CD4-positive, CD25-positive, alpha-beta regulatory T cell (primary cell): ENCODE results near the gene ID2. TPM values are rescaled to one million over a fixed set of nuclear protein-coding genes. Genes with fewer than 3 reads are reported as not detected.
A peak's percentile ranks its signal among the peaks of the same experiment; 100 is the strongest.

Experiments
- ATAC-seq, 2 donors: fragments of 150-1000 bp; cut with Tn5 transposase; one replicate each; pipeline ENCODE4 v1.10.0; 2021; ENCODE audit warnings: low read depth in 2 of 2, moderate number of reproducible peaks in 2 of 2, moderate library complexity in 1 of 2
- DNase-seq, 3 donors: peaks; one replicate each; pipeline versions ENCODE4 v3.0.0 to v3.0.0-alpha.2; 2012 to 2022; ENCODE audit warnings: mixed read lengths in 1 of 3
- H3K27ac ChIP-seq: one replicate; pipeline ENCODE4 v1.7.0; 2013; ENCODE audit warnings: mild to moderate bottlenecking, low read length; ENCODE audit not compliant: insufficient read depth, poor library complexity, severe bottlenecking
- H3K27me3 ChIP-seq: one replicate; pipeline ENCODE4 v1.7.0; 2013; ENCODE audit warnings: low read length; ENCODE audit not compliant: control insufficient read depth, insufficient read depth
- H3K36me3 ChIP-seq: one replicate; pipeline ENCODE4 v1.7.0; 2013; ENCODE audit warnings: mild to moderate bottlenecking, low read length, moderate library complexity; ENCODE audit not compliant: control insufficient read depth, insufficient read depth
- H3K4me1 ChIP-seq: 2 replicates; pipeline ENCODE4 v1.7.0; 2013; ENCODE audit warnings: mild to moderate bottlenecking, low read length; ENCODE audit not compliant: insufficient read depth, control insufficient read depth, poor library complexity, severe bottlenecking
- H3K4me3 ChIP-seq: one replicate; pipeline ENCODE4 v1.7.0; 2013; ENCODE audit warnings: low read depth, mild to moderate bottlenecking, low read length, moderate library complexity
- H3K9me3 ChIP-seq, 2 experiments: 1 replicate in 1 of 2; 2 replicates in 1 of 2; pipeline ENCODE4 v1.7.0; 2013; ENCODE audit warnings: low read length in 2 of 2, mild to moderate bottlenecking in 1 of 2, moderate library complexity in 1 of 2; ENCODE audit not compliant: control insufficient read depth in 2 of 2
- H3K27ac Mint-ChIP-seq, 3 donors: one replicate each; pipeline ENCODE4 v1.8.0; 2020 to 2022; ENCODE audit warnings: mild to moderate bottlenecking in 3 of 3, mixed read lengths in 3 of 3, moderate library complexity in 2 of 3
- H3K27me3 Mint-ChIP-seq: one replicate; pipeline ENCODE4 v1.8.0; 2022; ENCODE audit warnings: mild to moderate bottlenecking, mixed read lengths
- H3K36me3 Mint-ChIP-seq: one replicate; pipeline ENCODE4 v1.8.0; 2020; ENCODE audit warnings: mixed read lengths
- H3K4me1 Mint-ChIP-seq, 4 donors: one replicate each; pipeline ENCODE4 v1.8.0; 2020 to 2022; ENCODE audit warnings: mixed read lengths in 4 of 4, mild to moderate bottlenecking in 1 of 4
- H3K4me3 Mint-ChIP-seq, 4 donors: one replicate each; pipeline ENCODE4 v1.8.0; 2020 to 2022; ENCODE audit warnings: mild to moderate bottlenecking in 4 of 4, mixed read lengths in 4 of 4, moderate library complexity in 3 of 4
- H3K9me3 Mint-ChIP-seq, 7 donors: one replicate each; pipeline ENCODE4 v1.8.0; 2020 to 2022; ENCODE audit warnings: mixed read lengths in 7 of 7, mild to moderate bottlenecking in 3 of 7, moderate library complexity in 2 of 7
- polyA plus RNA-seq, 4 donors: library from polyadenylated mRNA; unstranded; fragments of 300-500 nt; fragmentation: Illumina TruSeq; gene quantifications; one replicate each; pipeline ENCODE4 v1.2.3, GENCODE V29; 2021
- total RNA-seq: library from RNA; stranded (reverse); gene quantifications from one replicate; pipeline ENCODE4 v1.2.3, GENCODE V29; 2022

The ID2 gene
- total and polyA plus RNA-seq, 5 donors from 2014 or later = 20.3 to 55.9 (median 26.5) TPM

DNA sequence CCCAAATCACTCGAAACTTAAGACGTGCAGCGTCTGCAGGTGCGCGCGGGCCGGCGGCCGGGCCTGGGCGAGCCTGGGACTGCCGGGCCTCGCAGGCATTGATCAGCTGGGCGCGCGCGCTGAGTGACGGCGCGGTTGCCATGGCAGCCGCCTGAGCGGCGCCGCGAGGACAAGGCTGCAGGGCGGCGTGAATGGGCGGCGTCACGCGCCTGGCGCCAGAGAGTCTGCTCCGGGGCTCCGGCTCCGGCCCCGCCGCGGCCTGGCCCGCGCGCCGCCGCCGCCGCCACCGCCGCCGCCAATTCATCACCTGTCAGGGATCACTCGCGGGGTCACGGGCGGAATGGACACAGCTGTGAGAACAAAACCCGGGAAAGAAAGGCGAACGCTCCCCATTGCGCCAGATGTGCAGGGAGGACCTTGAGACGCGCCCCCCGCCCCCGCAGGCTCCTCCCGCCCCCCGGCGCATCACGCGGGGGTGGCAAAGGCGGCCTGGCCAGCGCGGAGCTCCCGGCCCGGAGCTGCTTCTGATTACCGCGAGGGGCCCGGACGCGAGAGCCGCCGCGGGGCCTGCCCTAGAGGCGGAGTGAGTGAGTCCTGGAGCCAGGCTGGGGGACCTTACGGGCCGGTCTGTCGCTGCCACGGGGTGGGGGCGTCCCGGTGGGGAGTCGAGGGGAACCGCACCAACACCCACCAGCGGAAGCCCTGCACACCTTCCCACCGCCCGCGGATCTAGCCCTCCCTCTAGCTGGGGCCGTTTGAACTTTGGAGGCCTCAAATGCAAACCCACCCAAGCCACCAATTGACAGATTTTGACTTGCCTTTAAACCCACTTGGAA, 2.9 kb upstream of the ID2 start:
- H3K27ac Mint-ChIP-seq = no peak overlapping the region
- DNase-seq (peak; percentile 66 to 87 (median 76)), ATAC-seq (peak; percentile 50 to 57)
- peaks cover 57% of the 10 kb centered on the region for H3K4me1 ChIP-seq
- H3K27ac ChIP-seq = peak overlapping the region; percentile 15
- H3K27me3 ChIP-seq = peaks cover 32% of the 10 kb centered on the region
- H3K4me3 ChIP-seq = peak overlapping the region; percentile 37
- no peaks in the 10 kb centered on the region for H3K36me3 ChIP-seq
- H3K9me3 ChIP-seq = peaks cover 12 to 16% of the 10 kb centered on the region in 2 experiments
- H3K27me3 Mint-ChIP-seq = peaks cover 60% of the 10 kb centered on the region
- no peaks in the 10 kb centered on the region for H3K36me3 Mint-ChIP-seq
- peaks cover 3 to 15% (median 7%) of the 10 kb centered on the region in 7 donors for H3K9me3 Mint-ChIP-seq
- peaks cover 11 to 55% (median 36%) of the 10 kb centered on the region in 4 donors for H3K4me1 Mint-ChIP-seq
- peak overlapping the region; percentile 74 to 98 (median 86) for H3K4me3 Mint-ChIP-seq

DNA sequence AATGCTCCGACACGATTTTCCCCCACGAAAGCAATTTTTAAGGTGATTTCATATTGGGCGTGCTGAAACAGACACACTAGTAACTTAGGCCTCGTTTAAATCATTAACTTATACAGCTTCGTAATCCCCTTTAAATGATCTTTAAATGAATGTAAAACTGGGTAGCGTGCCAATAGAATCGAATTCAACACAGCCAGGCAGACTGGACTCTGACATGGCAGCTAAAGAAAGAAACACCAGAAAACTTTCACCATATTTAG, 2.4 kb upstream of the ID2 start:
- peaks cover 27% of the 10 kb centered on the region for H3K27me3 ChIP-seq
- Mint-ChIP-seq H3K36me3 (no peaks in the 10 kb centered on the region), H3K27ac (no peak overlapping the region)

DNA sequence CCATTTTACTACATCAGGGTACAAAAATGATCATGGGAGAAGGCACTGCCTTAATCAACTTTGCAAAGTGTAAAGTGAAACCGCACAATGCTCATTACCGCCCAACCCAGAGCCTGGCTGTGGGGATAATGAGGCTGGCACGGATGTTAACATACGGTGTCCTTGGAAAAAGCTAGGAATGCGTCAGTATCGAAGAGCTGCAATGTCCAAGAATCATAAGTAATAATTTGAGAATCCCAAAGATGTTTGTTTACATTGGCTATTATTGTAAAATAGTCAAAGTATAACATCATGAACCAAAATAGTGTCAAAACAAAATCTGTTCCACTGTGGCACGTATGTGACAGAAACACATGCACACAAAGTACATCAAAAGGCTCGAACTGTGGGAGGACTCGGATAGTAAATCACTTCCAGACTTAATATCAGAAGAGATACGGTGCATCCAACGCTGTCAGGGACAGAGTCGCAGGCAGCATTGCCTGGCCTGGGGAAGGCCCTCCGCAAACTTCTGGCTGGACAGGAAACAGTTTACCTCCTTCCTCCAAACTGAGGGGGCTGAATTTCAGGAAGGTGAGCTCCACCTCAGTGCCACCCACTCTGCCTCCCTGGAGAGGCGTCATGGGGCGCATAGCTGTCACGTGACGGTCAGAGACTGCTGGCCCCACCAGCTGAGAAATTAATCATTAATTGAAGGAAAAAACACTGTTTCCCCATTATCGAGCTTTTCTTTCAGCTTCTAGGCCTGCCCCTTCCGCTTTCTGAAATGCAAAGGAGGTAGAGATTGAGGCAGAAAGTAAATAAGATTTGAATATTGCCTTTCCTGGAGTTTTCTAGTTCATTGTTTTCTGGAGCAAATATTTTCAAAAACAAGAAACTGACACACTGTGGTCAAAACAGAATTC, 1.8 kb upstream of the ID2 start:
- ATAC-seq = no peak
- Histone ChIP-seq H3K4me1 (peaks cover 65% of the 10 kb centered on the region), H3K4me3 (peak overlapping the region; percentile 94), H3K27me3 (peaks cover 24% of the 10 kb centered on the region), H3K27ac (peak overlapping the region; percentile 73), H3K9me3 (peaks cover 3 to 5% of the 10 kb centered on the region in 2 experiments), H3K36me3 (no peaks in the 10 kb centered on the region)
- Mint-ChIP-seq H3K36me3 (no peaks in the 10 kb centered on the region), H3K27me3 (peaks cover 55% of the 10 kb centered on the region), H3K4me3 (peak overlapping the region; percentile 83 to 98 (median 91)), H3K4me1 (peaks cover 16 to 65% (median 41%) of the 10 kb centered on the region in 4 donors), H3K27ac (no peak overlapping the region), H3K9me3 (peaks cover 0 to 7% (median 0%) of the 10 kb centered on the region in 7 donors)
- no peak for DNase-seq

More for the DNA sequence above, 2.4 kb upstream of the ID2 start:
- Histone ChIP-seq H3K36me3 (no peaks in the 10 kb centered on the region), H3K9me3 (peaks cover 7 to 10% of the 10 kb centered on the region in 2 experiments), H3K4me1 (peaks cover 60% of the 10 kb centered on the region), H3K27ac (peak overlapping the region; percentile 15), H3K4me3 (peak overlapping the region; percentile 37)
- Mint-ChIP-seq H3K4me1 (peaks cover 13 to 60% (median 38%) of the 10 kb centered on the region in 4 donors), H3K27me3 (peaks cover 57% of the 10 kb centered on the region), H3K9me3 (peaks cover 0 to 10% (median 2%) of the 10 kb centered on the region in 7 donors), H3K4me3 (peak overlapping the region; percentile 66 to 98 (median 86))
- ATAC-seq (no peak), DNase-seq (no peak)

DNA sequence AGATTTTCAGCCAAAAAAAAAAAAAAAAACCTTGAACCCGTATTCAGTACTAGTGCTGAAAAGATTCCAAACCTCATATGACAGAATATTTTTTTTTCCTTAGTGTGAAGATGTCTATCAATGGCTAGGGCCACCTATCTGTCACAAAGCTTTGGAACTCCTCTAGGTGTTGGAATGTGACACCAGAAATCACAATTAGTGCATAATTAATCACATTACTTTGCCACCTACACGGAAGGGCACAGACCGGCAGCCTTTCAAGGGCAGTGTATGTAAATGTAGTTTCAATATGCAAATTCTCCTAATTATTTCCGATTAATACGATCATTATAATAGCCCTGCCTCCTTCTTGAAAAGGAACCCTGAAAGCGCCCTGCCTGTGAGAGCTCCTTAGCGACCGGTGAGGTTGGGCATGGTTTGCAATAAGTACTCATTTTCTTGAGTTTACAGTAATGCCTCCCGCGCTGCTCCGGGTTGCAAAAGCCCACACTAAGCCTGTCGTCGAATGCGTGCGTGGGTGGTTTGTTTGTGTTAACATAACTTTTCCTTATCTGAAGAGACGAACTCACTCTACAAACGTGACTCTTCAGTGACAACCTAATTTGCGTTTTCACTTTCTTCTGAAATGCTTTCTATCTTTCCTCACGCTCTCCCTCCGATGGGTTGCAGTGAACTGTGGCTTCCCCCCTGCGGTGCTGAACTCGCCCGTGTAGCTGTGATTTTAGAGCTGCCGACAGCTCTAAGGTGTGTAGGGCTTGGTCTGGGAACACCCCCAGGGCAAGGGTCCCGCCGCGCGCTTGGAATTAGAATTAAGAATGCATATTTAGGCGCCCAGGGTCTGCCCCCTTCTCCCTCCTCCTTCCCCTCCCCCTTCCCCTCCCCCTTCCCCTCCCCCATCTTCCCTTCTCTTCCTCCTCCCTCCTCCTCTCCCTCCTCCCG, 765 bp upstream of the ID2 start:
- peak overlapping the region; percentile 94 for H3K4me3 ChIP-seq
- H3K27me3 ChIP-seq = peaks cover 15% of the 10 kb centered on the region
- Mint-ChIP-seq H3K36me3 (no peaks in the 10 kb centered on the region), H3K27ac (peak overlapping the region; percentile 43 to 78 (median 44)), H3K27me3 (peaks cover 45% of the 10 kb centered on the region), H3K4me3 (peak overlapping the region; percentile 85 to 98 (median 94)), H3K9me3 (peaks cover 0 to 4% (median 0%) of the 10 kb centered on the region in 7 donors), H3K4me1 (peaks cover 16 to 65% (median 41%) of the 10 kb centered on the region in 4 donors)
- no peaks in the 10 kb centered on the region for H3K36me3 ChIP-seq
- peaks cover 75% of the 10 kb centered on the region for H3K4me1 ChIP-seq
- no peaks in the 10 kb centered on the region for H3K9me3 ChIP-seq
- H3K27ac ChIP-seq = peak overlapping the region; percentile 73
- ATAC-seq (peak; percentile 3 to 5), DNase-seq (peak; percentile 49 to 72 (median 64))

DNA sequence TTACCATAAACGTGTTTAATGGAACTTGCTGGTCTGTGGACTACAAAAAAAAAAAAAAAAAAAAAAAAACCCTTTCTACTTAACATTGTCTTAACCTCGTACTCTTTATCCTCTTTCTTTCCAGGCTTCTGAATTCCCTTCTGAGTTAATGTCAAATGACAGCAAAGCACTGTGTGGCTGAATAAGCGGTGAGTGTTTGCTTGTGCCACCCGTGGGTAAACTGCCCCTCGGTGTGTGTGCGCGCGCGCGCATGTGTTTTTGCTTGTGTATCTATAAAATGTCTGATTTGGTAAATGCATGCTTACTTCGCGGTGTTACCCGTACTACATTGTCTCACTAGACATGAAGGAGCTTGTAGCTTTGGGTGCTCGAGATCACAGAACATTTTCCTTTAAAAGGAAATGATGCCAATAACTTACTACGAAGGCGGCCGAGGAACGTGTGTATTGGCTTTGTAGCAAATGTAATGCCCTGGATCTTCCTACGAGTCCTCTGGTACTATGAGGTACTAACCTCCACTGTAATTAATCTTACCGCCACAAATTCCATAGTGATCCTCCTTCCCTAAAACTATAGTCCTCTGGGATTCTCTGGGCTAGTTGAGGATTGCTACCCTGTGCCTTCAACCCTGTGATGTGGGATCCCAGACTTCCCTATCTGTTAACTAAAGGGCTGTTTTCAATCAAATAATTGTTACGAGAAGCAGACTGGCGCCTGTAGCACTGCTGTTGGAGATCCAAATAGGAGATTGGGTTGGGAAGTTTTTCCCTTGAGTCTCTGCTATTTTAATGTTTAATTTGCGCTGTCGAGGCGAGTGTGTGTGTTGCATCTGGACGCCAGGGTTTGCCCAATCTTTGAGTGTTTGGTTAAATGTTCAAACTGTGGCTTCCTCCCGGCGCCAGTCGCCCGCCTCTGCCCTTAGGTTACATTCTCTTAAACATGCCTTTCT, 1.1 kb downstream of the ID2 start:
- H3K9me3 Mint-ChIP-seq = peaks cover 0 to 2% (median 0%) of the 10 kb centered on the region in 7 donors
- H3K4me3 Mint-ChIP-seq = peak overlapping the region; percentile 91 to 98 (median 92)
- H3K27ac ChIP-seq = no peak overlapping the region
- peaks cover 9 to 54% (median 31%) of the 10 kb centered on the region in 4 donors for H3K4me1 Mint-ChIP-seq
- H3K4me1 ChIP-seq = peaks cover 59% of the 10 kb centered on the region
- H3K9me3 ChIP-seq = no peaks in the 10 kb centered on the region
- H3K36me3 Mint-ChIP-seq = no peaks in the 10 kb centered on the region
- no peaks in the 10 kb centered on the region for H3K36me3 ChIP-seq
- H3K27me3 Mint-ChIP-seq = peaks cover 37% of the 10 kb centered on the region
- peak overlapping the region; percentile 28 to 90 (median 43) for H3K27ac Mint-ChIP-seq
- ATAC-seq (no peak), DNase-seq (peak; percentile 31 to 49 (median 33))
- H3K4me3 ChIP-seq = peak overlapping the region; percentile 95
- H3K27me3 ChIP-seq = peaks cover 7% of the 10 kb centered on the region

DNA sequence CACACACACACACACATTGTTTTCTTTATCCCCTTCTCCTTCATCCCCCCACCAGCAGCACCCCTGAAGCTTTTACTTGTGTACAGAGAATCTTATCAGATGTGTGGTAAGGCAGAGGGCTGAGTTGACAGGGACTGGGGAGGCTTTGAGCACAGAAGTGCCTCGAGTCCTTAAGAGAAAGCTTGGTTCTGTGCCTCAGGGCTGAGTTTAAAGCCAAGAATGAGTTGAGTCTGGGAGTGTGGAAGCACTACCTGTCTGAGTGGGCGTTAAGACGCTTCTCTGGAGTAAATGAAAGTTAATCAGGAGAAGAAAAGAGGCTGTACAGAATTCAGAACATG, 2.7 kb downstream of the ID2 start:
- ATAC-seq = no peak
- Histone ChIP-seq H3K4me1 (peaks cover 48% of the 10 kb centered on the region), H3K4me3 (peak overlapping the region; percentile 71), H3K27me3 (peaks cover 7% of the 10 kb centered on the region), H3K9me3 (no peaks in the 10 kb centered on the region), H3K27ac (peak overlapping the region; percentile 45), H3K36me3 (no peaks in the 10 kb centered on the region)
- Mint-ChIP-seq H3K4me3 (peak overlapping the region; percentile 83 to 98 (median 94)), H3K9me3 (no peaks in the 10 kb centered on the region), H3K27me3 (peaks cover 48% of the 10 kb centered on the region), H3K36me3 (no peaks in the 10 kb centered on the region), H3K4me1 (peaks cover 9 to 46% (median 29%) of the 10 kb centered on the region in 4 donors), H3K27ac (peak overlapping the region; percentile 15 to 98 (median 60))
- peak in 2 of 3 donors; percentile 22 to 45 for DNase-seq
